ENCODE results near the gene CHD1L.

CHD1L gene

DNA sequence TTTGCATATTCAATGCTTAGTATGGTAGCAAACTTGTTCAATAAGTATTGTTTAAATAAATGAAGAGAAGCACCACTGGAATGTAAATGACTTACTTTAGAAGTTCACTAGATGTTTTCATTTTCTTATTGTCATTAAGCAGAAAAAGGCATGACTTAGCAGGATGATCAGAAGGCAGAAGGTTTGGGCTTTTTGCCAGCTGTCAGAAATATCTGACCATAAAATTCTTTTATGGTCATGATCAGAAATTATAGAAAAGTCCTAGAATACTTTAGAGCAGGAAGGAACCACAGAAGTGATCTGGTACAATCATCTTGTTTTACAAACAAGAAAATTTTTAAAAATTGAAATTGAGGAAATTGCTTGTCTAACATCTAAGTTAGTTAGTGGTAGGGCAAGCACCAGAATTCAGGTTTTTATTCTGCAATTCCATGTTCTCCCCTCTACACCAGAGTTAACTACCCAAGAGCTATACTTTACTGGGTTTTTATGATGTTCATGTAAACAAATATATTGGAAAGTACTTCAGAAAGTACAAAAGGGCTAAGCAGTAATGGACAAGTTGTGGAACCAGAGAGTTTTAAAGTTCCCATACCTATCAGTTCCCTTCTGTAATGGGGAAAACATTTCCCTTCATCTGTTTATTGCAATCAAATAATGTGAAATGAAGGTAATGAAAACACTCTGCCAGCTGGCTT, 27.5 kb upstream of the CHD1L start:
- Histone ChIP-seq H4K20me1 (ENCODE audit: insufficient read depth, low read length) (no peaks in the 10 kb centered on the region), H2AFZ (ENCODE audit: low read length) (no peak overlapping the region), H3F3A (ENCODE audit: insufficient read depth, low read length) (no peaks in the 10 kb centered on the region), H3K9ac (ENCODE audit: low read length) (no peak overlapping the region), H3K79me2 (ENCODE audit: low read length) (no peaks in the 10 kb centered on the region), H3K27ac (ENCODE audit: low read length) (no peak overlapping the region), H3K9me3 (replicated peaks; ENCODE audit: insufficient read depth, low read length) (no peaks in the 10 kb centered on the region), H3K9me2 (replicated peaks; ENCODE audit: insufficient read depth, low read length) (no peaks in the 10 kb centered on the region), H3K4me1 (ENCODE audit: low read length) (no peaks in the 10 kb centered on the region), H3K27me3 (replicated peaks; ENCODE audit: insufficient read depth, low read length) (no peaks in the 10 kb centered on the region), H3K4me2 (ENCODE audit: low read depth, low read length) (no peak overlapping the region), H3K4me3 (ENCODE audit: low read length) (no peak overlapping the region), H3K36me3 (replicated peaks; ENCODE audit: insufficient read depth, low read length) (no peaks in the 10 kb centered on the region)
- TF ChIP-seq EZH2 (optimal IDR thresholded peaks at IDR 0.05; ENCODE audit: low read depth, low read length) (no peak), EZH2phosphoT487 (IDR thresholded peaks at IDR 0.05; ENCODE audit: low read length) (no peak)
- TF ChIP-seq, protein P1, sequence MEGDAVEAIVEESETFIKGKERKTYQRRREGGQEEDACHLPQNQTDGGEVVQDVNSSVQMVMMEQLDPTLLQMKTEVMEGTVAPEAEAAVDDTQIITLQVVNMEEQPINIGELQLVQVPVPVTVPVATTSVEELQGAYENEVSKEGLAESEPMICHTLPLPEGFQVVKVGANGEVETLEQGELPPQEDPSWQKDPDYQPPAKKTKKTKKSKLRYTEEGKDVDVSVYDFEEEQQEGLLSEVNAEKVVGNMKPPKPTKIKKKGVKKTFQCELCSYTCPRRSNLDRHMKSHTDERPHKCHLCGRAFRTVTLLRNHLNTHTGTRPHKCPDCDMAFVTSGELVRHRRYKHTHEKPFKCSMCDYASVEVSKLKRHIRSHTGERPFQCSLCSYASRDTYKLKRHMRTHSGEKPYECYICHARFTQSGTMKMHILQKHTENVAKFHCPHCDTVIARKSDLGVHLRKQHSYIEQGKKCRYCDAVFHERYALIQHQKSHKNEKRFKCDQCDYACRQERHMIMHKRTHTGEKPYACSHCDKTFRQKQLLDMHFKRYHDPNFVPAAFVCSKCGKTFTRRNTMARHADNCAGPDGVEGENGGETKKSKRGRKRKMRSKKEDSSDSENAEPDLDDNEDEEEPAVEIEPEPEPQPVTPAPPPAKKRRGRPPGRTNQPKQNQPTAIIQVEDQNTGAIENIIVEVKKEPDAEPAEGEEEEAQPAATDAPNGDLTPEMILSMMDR (IDR thresholded peaks at IDR 0.05; ENCODE audit: low read length): no peak
- no peak for DNase-seq

DNA sequence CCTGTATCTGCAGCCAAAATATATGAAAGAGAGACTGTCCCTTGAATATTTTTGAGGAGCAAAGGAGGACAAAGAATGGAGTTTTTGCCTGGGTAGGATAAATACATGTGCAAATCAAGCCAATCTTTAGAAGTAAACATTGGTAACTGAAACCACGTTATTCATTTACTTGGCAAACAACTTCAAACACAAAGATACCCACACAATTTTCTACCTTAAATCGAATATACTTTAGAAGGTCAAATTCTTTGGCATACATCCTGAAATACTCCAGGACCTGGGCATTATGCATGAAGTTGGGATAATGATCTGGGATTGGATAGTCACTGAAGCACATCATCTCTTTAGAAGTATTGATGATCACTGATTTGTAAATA, 27.0 kb upstream of the CHD1L start:
- DNase-seq: no peak
- no peaks in the 10 kb centered on the region for H3F3A ChIP-seq (ENCODE audit: insufficient read depth, low read length)
- H3K9me2 ChIP-seq (replicated peaks; ENCODE audit: insufficient read depth, low read length): no peaks in the 10 kb centered on the region
- no peak overlapping the region for H3K4me2 ChIP-seq (ENCODE audit: low read depth, low read length)
- no peak overlapping the region for H3K4me3 ChIP-seq (ENCODE audit: low read length)
- H3K79me2 ChIP-seq (ENCODE audit: low read length): no peaks in the 10 kb centered on the region
- no peak overlapping the region for H3K9ac ChIP-seq (ENCODE audit: low read length)
- no peaks in the 10 kb centered on the region for H3K9me3 ChIP-seq (replicated peaks; ENCODE audit: insufficient read depth, low read length)
- H3K4me1 ChIP-seq (ENCODE audit: low read length): no peaks in the 10 kb centered on the region
- H3K36me3 ChIP-seq (replicated peaks; ENCODE audit: insufficient read depth, low read length): no peaks in the 10 kb centered on the region
- H3K27ac ChIP-seq (ENCODE audit: low read length): no peak overlapping the region
- H4K20me1 ChIP-seq (ENCODE audit: insufficient read depth, low read length): no peaks in the 10 kb centered on the region
- H3K27me3 ChIP-seq (replicated peaks; ENCODE audit: insufficient read depth, low read length): no peaks in the 10 kb centered on the region
- TF ChIP-seq EZH2phosphoT487 (IDR thresholded peaks at IDR 0.05; ENCODE audit: low read length) (no peak), EZH2 (optimal IDR thresholded peaks at IDR 0.05; ENCODE audit: low read depth, low read length) (no peak)
- TF ChIP-seq, protein P1 (IDR thresholded peaks at IDR 0.05; ENCODE audit: low read length): no peak
- H2AFZ ChIP-seq (ENCODE audit: low read length): no peak overlapping the region

DNA sequence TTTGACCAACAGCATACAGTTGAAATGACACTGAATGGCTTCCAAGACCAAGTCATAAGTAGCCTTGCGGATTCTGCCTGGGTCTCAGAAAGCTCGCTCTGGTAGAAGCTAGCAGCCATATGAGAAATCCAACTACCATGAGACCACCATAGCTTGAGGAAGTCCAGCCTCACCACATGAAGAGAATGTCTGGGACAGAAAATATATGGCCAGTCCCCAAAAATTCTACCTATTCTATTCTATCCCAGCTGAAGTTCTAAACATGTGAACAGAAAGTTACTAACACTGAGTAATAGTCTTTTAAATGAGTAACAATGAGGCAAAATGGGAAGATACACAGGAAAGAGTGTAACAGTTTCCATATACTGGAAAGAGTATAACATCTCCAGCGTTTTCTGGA, 26.4 kb upstream of the CHD1L start:
- Histone ChIP-seq H4K20me1 (ENCODE audit: insufficient read depth, low read length) (no peaks in the 10 kb centered on the region), H3K9ac (ENCODE audit: low read length) (no peak overlapping the region), H3K4me2 (ENCODE audit: low read depth, low read length) (no peak overlapping the region), H3K4me3 (ENCODE audit: low read length) (no peak overlapping the region), H2AFZ (ENCODE audit: low read length) (no peak overlapping the region), H3K79me2 (ENCODE audit: low read length) (no peaks in the 10 kb centered on the region), H3K27ac (ENCODE audit: low read length) (no peak overlapping the region), H3K27me3 (replicated peaks; ENCODE audit: insufficient read depth, low read length) (no peaks in the 10 kb centered on the region), H3F3A (ENCODE audit: insufficient read depth, low read length) (no peaks in the 10 kb centered on the region), H3K4me1 (ENCODE audit: low read length) (no peaks in the 10 kb centered on the region), H3K9me2 (replicated peaks; ENCODE audit: insufficient read depth, low read length) (no peaks in the 10 kb centered on the region), H3K9me3 (replicated peaks; ENCODE audit: insufficient read depth, low read length) (no peaks in the 10 kb centered on the region), H3K36me3 (replicated peaks; ENCODE audit: insufficient read depth, low read length) (no peaks in the 10 kb centered on the region)
- no peak for TF ChIP-seq EZH2 (optimal IDR thresholded peaks at IDR 0.05; ENCODE audit: low read depth, low read length)
- TF ChIP-seq, protein P1 (IDR thresholded peaks at IDR 0.05; ENCODE audit: low read length): no peak
- no peak for DNase-seq

All from MM.1S (cell line).